SK-N-SH (cell line): Measurements from ENCODE around the gene WDR90. TPM values are rescaled to one million over a fixed set of nuclear protein-coding genes. Genes with fewer than 3 reads are reported as not detected.

ENCODE experiments used
- CTCF ChIA-PET: fragments of 300-600, 350-600 bp; formaldehyde crosslinking; extraction: SDS; loops from one replicate; lab custom pipeline; 2021; lab: Yijun Ruan, JAX
- POLR2A ChIA-PET: fragments of 350-600 bp; sonication (Branson Sonifier 250); formaldehyde crosslinking; extraction: SDS; loops from one replicate; lab custom pipeline; 2020; ENCODE audit warnings: antibody characterized with exemption, inconsistent platforms; lab: Yijun Ruan, JAX
- DNase-seq: peaks from one replicate; pipeline ENCODE4 v3.0.0; 2012
- H2AFZ ChIP-seq: fragments of 200-600 bp; sonication (generic); 2 replicates; pipeline ENCODE4 v1.8.1; 2016; ENCODE audit warnings: antibody characterized with exemption, mild to moderate bottlenecking, low read depth
- H3F3A ChIP-seq: fragments of 200-600 bp; sonication (generic); replicated peaks from 2 replicates; pipeline ENCODE3; 2016; ENCODE audit warnings: antibody characterized with exemption, mild to moderate bottlenecking; ENCODE audit not compliant: insufficient read depth
- H3K27ac ChIP-seq, 2 experiments: fragments of 200-500 bp in 1 of 2; fragments of 200-600 bp in 1 of 2; sonication (Bioruptor generic) in 1 of 2; sonication (generic), shearing (Covaris generic) in 1 of 2; 2 replicates each; pipeline versions ENCODE4 v1.5.1 to v1.6.1; 2014 to 2016; ENCODE audit warnings: low read depth in 2 of 2, inconsistent platforms in 1 of 2, low read length in 1 of 2, mild to moderate bottlenecking in 1 of 2, mixed read lengths in 1 of 2
- H3K27me3 ChIP-seq: fragments of 200-600 bp; sonication (generic), shearing (Covaris generic); 2 replicates; pipeline ENCODE4 v1.6.1; 2016; ENCODE audit warnings: mixed run types; ENCODE audit not compliant: insufficient read depth
- H3K36me3 ChIP-seq, 2 experiments: fragments of 200-500 bp in 1 of 2; fragments of 200-600 bp in 1 of 2; sonication (Bioruptor generic) in 1 of 2; sonication (generic) in 1 of 2; replicated peaks in 1 of 2; 2 replicates each; pipeline versions ENCODE3 to v1.5.1; 2014 to 2016; ENCODE audit warnings: low read length in 1 of 2, mild to moderate bottlenecking in 1 of 2; ENCODE audit not compliant: insufficient read depth in 2 of 2, control insufficient read depth in 1 of 2
- H3K4me1 ChIP-seq, 2 experiments: fragments of 200-500 bp in 1 of 2; fragments of 200-600 bp in 1 of 2; sonication (Bioruptor generic) in 1 of 2; sonication (generic), shearing (Covaris generic) in 1 of 2; 2 replicates each; pipeline versions ENCODE4 v1.5.1 to v1.6.1; 2014 to 2016; ENCODE audit warnings: low read depth in 1 of 2, low read length in 1 of 2, mixed run types in 1 of 2; ENCODE audit not compliant: insufficient read depth in 2 of 2, control insufficient read depth in 1 of 2
- H3K4me2 ChIP-seq: fragments of 200-600 bp; sonication (generic), shearing (Covaris generic); 2 replicates; pipeline ENCODE4 v1.6.1; 2017; ENCODE audit warnings: mixed run types
- H3K4me3 ChIP-seq, 2 experiments: fragments of 200-500 bp in 1 of 2; fragments of 200-600 bp in 1 of 2; sonication (Bioruptor generic) in 1 of 2; sonication (generic), shearing (Covaris generic) in 1 of 2; 2 replicates each; pipeline versions ENCODE4 v1.5.1 to v1.8.1; 2014 to 2016; ENCODE audit warnings: low read depth in 2 of 2, inconsistent platforms in 1 of 2, low read length in 1 of 2, mild to moderate bottlenecking in 1 of 2, mixed read lengths in 1 of 2, moderate library complexity in 1 of 2
- H3K79me2 ChIP-seq: fragments of 200-600 bp; sonication (generic); 2 replicates; pipeline ENCODE4 v1.8.1; 2017; ENCODE audit warnings: mild to moderate bottlenecking; ENCODE audit not compliant: insufficient read depth
- H3K9ac ChIP-seq: fragments of 200-600 bp; sonication (generic); 2 replicates; pipeline ENCODE4 v1.6.1; 2017; ENCODE audit warnings: mixed run types
- H3K9me2 ChIP-seq: fragments of 200-600 bp; sonication (generic); 2 replicates; pipeline ENCODE4 v1.6.1; 2017; ENCODE audit warnings: mixed run types
- H3K9me3 ChIP-seq: fragments of 200-600 bp; sonication (generic); 2 replicates; pipeline ENCODE4 v1.6.1; 2017; ENCODE audit warnings: mixed run types, mild to moderate bottlenecking, moderate library complexity
- H4K20me1 ChIP-seq: fragments of 200-600 bp; sonication (generic); 2 replicates; pipeline ENCODE4 v1.6.1; 2017; ENCODE audit warnings: mild to moderate bottlenecking, mixed run types; ENCODE audit not compliant: insufficient read depth
- EP300 ChIP-seq, 2 experiments: IDR thresholded peaks; 2 replicates each; pipeline versions ENCODE4 v1.4.0 to v1.6.1; 2012; ENCODE audit warnings: borderline replicate concordance in 1 of 2, low read depth in 1 of 2, low read length in 1 of 2
- FOSL2 ChIP-seq: IDR thresholded peaks from 2 replicates; pipeline ENCODE4 v1.4.0; 2012; ENCODE audit warnings: low read depth, mild to moderate bottlenecking, moderate library complexity, borderline replicate concordance
- FOXM1 ChIP-seq: IDR thresholded peaks from 2 replicates; pipeline ENCODE4 v1.4.0; 2012; ENCODE audit warnings: low read depth, mild to moderate bottlenecking
- JUND ChIP-seq: IDR thresholded peaks from 2 replicates; pipeline ENCODE4 v1.4.0; 2012
- MEF2A ChIP-seq: IDR thresholded peaks from 2 replicates; pipeline ENCODE4 v1.4.0; 2012; ENCODE audit warnings: low read depth, borderline replicate concordance
- NRF1 ChIP-seq: IDR thresholded peaks from 2 replicates; pipeline ENCODE4 v1.6.1; 2012; ENCODE audit warnings: low read depth, mild to moderate bottlenecking, low read length
- POLR2AphosphoS5 ChIP-seq: IDR thresholded peaks from 2 replicates; pipeline ENCODE4 v1.6.1; 2012; ENCODE audit warnings: low read depth, low read length
- TEAD4 ChIP-seq: IDR thresholded peaks from 2 replicates; pipeline ENCODE4 v1.4.0; 2012; ENCODE audit warnings: mild to moderate bottlenecking, borderline replicate concordance; ENCODE audit not compliant: insufficient read depth
- USF1 ChIP-seq: IDR thresholded peaks from 2 replicates; pipeline ENCODE4 v1.4.0; 2012; ENCODE audit warnings: low read depth, borderline replicate concordance
- YY1 ChIP-seq: IDR thresholded peaks from 2 replicates; pipeline ENCODE4 v1.4.0; 2012; ENCODE audit warnings: low read depth, mild to moderate bottlenecking
- WGBS: methylation state at CpG from one replicate; pipeline ENCODE4 v1.1.6; 2017; ENCODE audit warnings: low lambda C conversion rate; 5-methylcytosine and 5-hydroxymethylcytosine counted together
- polyA plus RNA-seq, 3 experiments: library from polyadenylated mRNA; depleted of rRNA; stranded (reverse); fragments of >200 nt; gene quantifications; 2 replicates each; pipeline ENCODE4 v1.2.3, GENCODE V29; 2012
- TF ChIP-seq, protein P1 (sequence below): fragments of 150-350 bp; IDR thresholded peaks from 2 replicates; pipeline ENCODE4 v1.6.1; 2016; ENCODE audit warnings: mild to moderate bottlenecking, low read depth, low read length
- TF ChIP-seq, protein P2 (sequence below): IDR thresholded peaks from 2 replicates; pipeline ENCODE4 v1.6.1; 2012; ENCODE audit warnings: mild to moderate bottlenecking, low read depth, low read length, moderate library complexity
- TF ChIP-seq, protein P3 (sequence below): IDR thresholded peaks from 2 replicates; pipeline ENCODE4 v1.4.0; 2012; ENCODE audit warnings: low read depth, borderline replicate concordance

WDR90 gene
- polyA plus RNA-seq, 1 of the 3 experiments (the other 2 are of a cell fraction): 32.0 TPM

GRCh38 chr16:621526-622105, 27.5 kb upstream of the WDR90 start:
- Histone ChIP-seq H3K9me3 (no peaks in the 10 kb centered on the region), H3K4me2 (no peak overlapping the region), H4K20me1 (peaks cover 10% of the 10 kb centered on the region; the same call in 1 of the 2 replicates), H3K9ac (no peak overlapping the region), H3K79me2 (peaks cover 5% of the 10 kb centered on the region; the same call in 1 of the 2 replicates), H3K27ac (no peak overlapping the region), H3K4me3 (no peak overlapping the region), H3K27me3 (no peaks in the 10 kb centered on the region), H3F3A (peaks cover 5% of the 10 kb centered on the region), H3K4me1 (peaks cover 4 to 13% of the 10 kb centered on the region in 2 experiments; a peak in 2 of 4 replicates), H3K9me2 (no peaks in the 10 kb centered on the region), H3K36me3 (peaks cover 0 to 3% of the 10 kb centered on the region in 2 experiments), H2AFZ (no peak overlapping the region)
- ChIA-PET CTCF (interaction anchor here (2.5 to 2.8 kb wide), 2 partner anchors 12 to 21 kb away, joined by 9 to 11 read pairs; no protein-coding TSS in a partner anchor), POLR2A (interaction anchor here (1.1 kb wide), 1 partner anchor 220 kb away, joined by 3 read pairs; the partner anchor contains the start of gene DECR2)
- DNase-seq: no peak
- WGBS: 95% methylated on average over 20 of the region's 21 CpGs
- TF ChIP-seq USF1 (no peak), MEF2A (no peak), TEAD4 (no peak), FOSL2 (no peak), YY1 (no peak), JUND (no peak), EP300 (IDR thresholded peaks at IDR 0.05; ENCODE audit: borderline replicate concordance in 1 of 2, low read depth in 1 of 2, low read length in 1 of 2) (no peak), FOXM1 (no peak), POLR2AphosphoS5 (no peak), NRF1 (no peak)
- TF ChIP-seq, protein P1, sequence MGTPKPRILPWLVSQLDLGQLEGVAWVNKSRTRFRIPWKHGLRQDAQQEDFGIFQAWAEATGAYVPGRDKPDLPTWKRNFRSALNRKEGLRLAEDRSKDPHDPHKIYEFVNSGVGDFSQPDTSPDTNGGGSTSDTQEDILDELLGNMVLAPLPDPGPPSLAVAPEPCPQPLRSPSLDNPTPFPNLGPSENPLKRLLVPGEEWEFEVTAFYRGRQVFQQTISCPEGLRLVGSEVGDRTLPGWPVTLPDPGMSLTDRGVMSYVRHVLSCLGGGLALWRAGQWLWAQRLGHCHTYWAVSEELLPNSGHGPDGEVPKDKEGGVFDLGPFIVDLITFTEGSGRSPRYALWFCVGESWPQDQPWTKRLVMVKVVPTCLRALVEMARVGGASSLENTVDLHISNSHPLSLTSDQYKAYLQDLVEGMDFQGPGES: no peak
- TF ChIP-seq, protein P2, sequence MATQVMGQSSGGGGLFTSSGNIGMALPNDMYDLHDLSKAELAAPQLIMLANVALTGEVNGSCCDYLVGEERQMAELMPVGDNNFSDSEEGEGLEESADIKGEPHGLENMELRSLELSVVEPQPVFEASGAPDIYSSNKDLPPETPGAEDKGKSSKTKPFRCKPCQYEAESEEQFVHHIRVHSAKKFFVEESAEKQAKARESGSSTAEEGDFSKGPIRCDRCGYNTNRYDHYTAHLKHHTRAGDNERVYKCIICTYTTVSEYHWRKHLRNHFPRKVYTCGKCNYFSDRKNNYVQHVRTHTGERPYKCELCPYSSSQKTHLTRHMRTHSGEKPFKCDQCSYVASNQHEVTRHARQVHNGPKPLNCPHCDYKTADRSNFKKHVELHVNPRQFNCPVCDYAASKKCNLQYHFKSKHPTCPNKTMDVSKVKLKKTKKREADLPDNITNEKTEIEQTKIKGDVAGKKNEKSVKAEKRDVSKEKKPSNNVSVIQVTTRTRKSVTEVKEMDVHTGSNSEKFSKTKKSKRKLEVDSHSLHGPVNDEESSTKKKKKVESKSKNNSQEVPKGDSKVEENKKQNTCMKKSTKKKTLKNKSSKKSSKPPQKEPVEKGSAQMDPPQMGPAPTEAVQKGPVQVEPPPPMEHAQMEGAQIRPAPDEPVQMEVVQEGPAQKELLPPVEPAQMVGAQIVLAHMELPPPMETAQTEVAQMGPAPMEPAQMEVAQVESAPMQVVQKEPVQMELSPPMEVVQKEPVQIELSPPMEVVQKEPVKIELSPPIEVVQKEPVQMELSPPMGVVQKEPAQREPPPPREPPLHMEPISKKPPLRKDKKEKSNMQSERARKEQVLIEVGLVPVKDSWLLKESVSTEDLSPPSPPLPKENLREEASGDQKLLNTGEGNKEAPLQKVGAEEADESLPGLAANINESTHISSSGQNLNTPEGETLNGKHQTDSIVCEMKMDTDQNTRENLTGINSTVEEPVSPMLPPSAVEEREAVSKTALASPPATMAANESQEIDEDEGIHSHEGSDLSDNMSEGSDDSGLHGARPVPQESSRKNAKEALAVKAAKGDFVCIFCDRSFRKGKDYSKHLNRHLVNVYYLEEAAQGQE: no peak
- TF ChIP-seq, protein P3, sequence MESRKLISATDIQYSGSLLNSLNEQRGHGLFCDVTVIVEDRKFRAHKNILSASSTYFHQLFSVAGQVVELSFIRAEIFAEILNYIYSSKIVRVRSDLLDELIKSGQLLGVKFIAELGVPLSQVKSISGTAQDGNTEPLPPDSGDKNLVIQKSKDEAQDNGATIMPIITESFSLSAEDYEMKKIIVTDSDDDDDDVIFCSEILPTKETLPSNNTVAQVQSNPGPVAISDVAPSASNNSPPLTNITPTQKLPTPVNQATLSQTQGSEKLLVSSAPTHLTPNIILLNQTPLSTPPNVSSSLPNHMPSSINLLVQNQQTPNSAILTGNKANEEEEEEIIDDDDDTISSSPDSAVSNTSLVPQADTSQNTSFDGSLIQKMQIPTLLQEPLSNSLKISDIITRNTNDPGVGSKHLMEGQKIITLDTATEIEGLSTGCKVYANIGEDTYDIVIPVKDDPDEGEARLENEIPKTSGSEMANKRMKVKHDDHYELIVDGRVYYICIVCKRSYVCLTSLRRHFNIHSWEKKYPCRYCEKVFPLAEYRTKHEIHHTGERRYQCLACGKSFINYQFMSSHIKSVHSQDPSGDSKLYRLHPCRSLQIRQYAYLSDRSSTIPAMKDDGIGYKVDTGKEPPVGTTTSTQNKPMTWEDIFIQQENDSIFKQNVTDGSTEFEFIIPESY: no peak
